NCI-H1436 (cell line): ENCODE results near the gene PTDSS2.
"Not testable (repeated sequence)": the region's sequence is repeated elsewhere in the genome, so short reads cannot be mapped to it uniquely, and the experiment has no call there.

Experiments used
- DNase-seq: peaks from one replicate; lab custom pipeline; 2025; lab: John Stamatoyannopoulos, UW

Gene PTDSS2

GRCh38 chr11:449889-450808 is at the start of gene PTDSS2:
TSS of gene PTDSS2 (plus strand) at chr11:450279. CDS start at chr11:450456, 177 bp downstream.
- peak; percentile 88 for DNase-seq

GRCh38 chr11:401196-401595 is 48.9 kb upstream of the PTDSS2 start:
- not testable (repeated sequence) for DNase-seq

- DNase-seq, result no peak
Observed at GRCh38 chr11:403021-403760, 46.9 kb upstream of the PTDSS2 start.

- no peak for DNase-seq
Observed at GRCh38 chr11:403761-404431, 46.2 kb upstream of the PTDSS2 start.

- no peak for DNase-seq
Observed at GRCh38 chr11:404551-405264, 45.4 kb upstream of the PTDSS2 start.

GRCh38 chr11:405323-405953 is 44.6 kb upstream of the PTDSS2 start:
- no peak for DNase-seq

- DNase-seq, result no peak
Observed at GRCh38 chr11:405954-406795, 43.9 kb upstream of the PTDSS2 start.

- DNase-seq, result no peak
Observed at GRCh38 chr11:406796-407650, 43.1 kb upstream of the PTDSS2 start.

- DNase-seq, result no peak
Observed at GRCh38 chr11:407651-408123, 42.4 kb upstream of the PTDSS2 start.

- DNase-seq, result no peak
Observed at GRCh38 chr11:408154-409007, 41.7 kb upstream of the PTDSS2 start.

- DNase-seq, result no peak
Observed at GRCh38 chr11:409008-409599, 41.0 kb upstream of the PTDSS2 start.

- DNase-seq, result no peak
Observed at GRCh38 chr11:409600-410483, 40.2 kb upstream of the PTDSS2 start.

- not testable (repeated sequence) for DNase-seq
Observed at GRCh38 chr11:410711-411110, 39.4 kb upstream of the PTDSS2 start.

- DNase-seq, result not testable (repeated sequence)
Observed at GRCh38 chr11:411520-411919, 38.6 kb upstream of the PTDSS2 start.

- DNase-seq, result no peak
Observed at GRCh38 chr11:412641-413119, 37.4 kb upstream of the PTDSS2 start.
